MM.1S (cell line): ENCODE measurements around the gene CXXC5.

ENCODE experiments used
- CTCF ChIP-seq: fragments of 300-600 bp; sonication (generic); IDR thresholded peaks from 2 replicates; pipeline ENCODE4 v1.5.1; 2016; ENCODE audit warnings: antibody characterized with exemption, low read length, mixed read lengths
- EZH2 ChIP-seq: fragments of 300-600 bp; sonication (generic); optimal IDR thresholded peaks from 2 replicates; pipeline ENCODE3; 2017; ENCODE audit warnings: low read depth, mild to moderate bottlenecking, antibody characterized with exemption, low read length, mixed read lengths

GRCh38 chr5:139676406-139676805 is 28.3 kb downstream of the CXXC5 start:
- TF ChIP-seq EZH2 (no peak), CTCF (no peak)
